Fibroblast of mammary gland (primary cell): ENCODE results near the gene ATG4D.

Experiments
- DNase-seq: peaks from one replicate; pipeline ENCODE4 v3.0.0-alpha.2; 2010; ENCODE audit warnings: low read depth
- H3K4me3 ChIP-seq: 2 replicates; pipeline ENCODE4 v1.5.1; 2011; ENCODE audit warnings: low read depth, mild to moderate bottlenecking, low read length, moderate library complexity; ENCODE audit not compliant: control insufficient read depth
- CTCF ChIP-seq: conservative IDR thresholded peaks from 2 replicates; pipeline ENCODE4 v1.5.1; 2011; ENCODE audit warnings: low read depth, low read length, inconsistent platforms; ENCODE audit not compliant: control insufficient read depth, insufficient read depth

ATG4D gene

GRCh38 chr19:10580979-10581631, 37.4 kb downstream of the ATG4D start:
- no peak overlapping the region for H3K4me3 ChIP-seq
- peak; percentile 90 for DNase-seq
- TF ChIP-seq CTCF: peak; percentile 99

GRCh38 chr19:10582091-10582490, 38.4 kb downstream of the ATG4D start:
- H3K4me3 ChIP-seq: no peak overlapping the region
- TF ChIP-seq CTCF: no peak
- DNase-seq: no peak

- DNase-seq: peak; percentile 12
- TF ChIP-seq CTCF: no peak
- no peak overlapping the region for H3K4me3 ChIP-seq
Measured at GRCh38 chr19:10583036-10583776, 39.5 kb downstream of the ATG4D start.

GRCh38 chr19:10586396-10586795, 42.7 kb downstream of the ATG4D start:
- no peak overlapping the region for H3K4me3 ChIP-seq
- DNase-seq: no peak

GRCh38 chr19:10587022-10587838, 43.5 kb downstream of the ATG4D start, which contains the start of gene AP1M2:
TSS of gene AP1M2 (minus strand) at chr19:10587312. CDS start at chr19:10587231, 81 bp downstream.
- DNase-seq: no peak
- no peak within 1 kb of the TSS for H3K4me3 ChIP-seq
- no peak for TF ChIP-seq CTCF

More at GRCh38 chr19:10586396-10586795, 42.7 kb downstream of the ATG4D start:
- no peak for TF ChIP-seq CTCF

- H3K4me3 ChIP-seq: no peak overlapping the region
- TF ChIP-seq CTCF: no peak
- DNase-seq: no peak
Measured at GRCh38 chr19:10587839-10588150, 44.1 kb downstream of the ATG4D start.
